SK-N-SH (cell line): ENCODE measurements around the gene CGB2. TPM values are rescaled to one million over a fixed set of nuclear protein-coding genes. Genes with fewer than 3 reads are reported as not detected.
A peak's percentile ranks its signal among the peaks of the same experiment; 100 is the strongest.

Source experiments
- CTCF ChIA-PET: fragments of 300-600, 350-600 bp; formaldehyde crosslinking; extraction: SDS; loops from one replicate; lab custom pipeline; 2021; lab: Yijun Ruan, JAX
- POLR2A ChIA-PET: fragments of 350-600 bp; sonication (Branson Sonifier 250); formaldehyde crosslinking; extraction: SDS; loops from one replicate; lab custom pipeline; 2020; ENCODE audit warnings: antibody characterized with exemption, inconsistent platforms; lab: Yijun Ruan, JAX
- DNase-seq: peaks from one replicate; pipeline ENCODE4 v3.0.0; 2012
- H2AFZ ChIP-seq: fragments of 200-600 bp; sonication (generic); 2 replicates; pipeline ENCODE4 v1.8.1; 2016; ENCODE audit warnings: antibody characterized with exemption, mild to moderate bottlenecking, low read depth
- H3F3A ChIP-seq: fragments of 200-600 bp; sonication (generic); replicated peaks from 2 replicates; pipeline ENCODE3; 2016; ENCODE audit warnings: antibody characterized with exemption, mild to moderate bottlenecking; ENCODE audit not compliant: insufficient read depth
- H3K27ac ChIP-seq, 2 experiments: fragments of 200-500 bp in 1 of 2; fragments of 200-600 bp in 1 of 2; sonication (Bioruptor generic) in 1 of 2; sonication (generic), shearing (Covaris generic) in 1 of 2; 2 replicates each; pipeline versions ENCODE4 v1.5.1 to v1.6.1; 2014 to 2016; ENCODE audit warnings: low read depth in 2 of 2, inconsistent platforms in 1 of 2, low read length in 1 of 2, mild to moderate bottlenecking in 1 of 2, mixed read lengths in 1 of 2
- H3K27me3 ChIP-seq: fragments of 200-600 bp; sonication (generic), shearing (Covaris generic); 2 replicates; pipeline ENCODE4 v1.6.1; 2016; ENCODE audit warnings: mixed run types; ENCODE audit not compliant: insufficient read depth
- H3K36me3 ChIP-seq, 2 experiments: fragments of 200-500 bp in 1 of 2; fragments of 200-600 bp in 1 of 2; sonication (Bioruptor generic) in 1 of 2; sonication (generic) in 1 of 2; replicated peaks in 1 of 2; 2 replicates each; pipeline versions ENCODE3 to v1.5.1; 2014 to 2016; ENCODE audit warnings: low read length in 1 of 2, mild to moderate bottlenecking in 1 of 2; ENCODE audit not compliant: insufficient read depth in 2 of 2, control insufficient read depth in 1 of 2
- H3K4me1 ChIP-seq, 2 experiments: fragments of 200-500 bp in 1 of 2; fragments of 200-600 bp in 1 of 2; sonication (Bioruptor generic) in 1 of 2; sonication (generic), shearing (Covaris generic) in 1 of 2; 2 replicates each; pipeline versions ENCODE4 v1.5.1 to v1.6.1; 2014 to 2016; ENCODE audit warnings: low read depth in 1 of 2, low read length in 1 of 2, mixed run types in 1 of 2; ENCODE audit not compliant: insufficient read depth in 2 of 2, control insufficient read depth in 1 of 2
- H3K4me2 ChIP-seq: fragments of 200-600 bp; sonication (generic), shearing (Covaris generic); 2 replicates; pipeline ENCODE4 v1.6.1; 2017; ENCODE audit warnings: mixed run types
- H3K4me3 ChIP-seq, 2 experiments: fragments of 200-500 bp in 1 of 2; fragments of 200-600 bp in 1 of 2; sonication (Bioruptor generic) in 1 of 2; sonication (generic), shearing (Covaris generic) in 1 of 2; 2 replicates each; pipeline versions ENCODE4 v1.5.1 to v1.8.1; 2014 to 2016; ENCODE audit warnings: low read depth in 2 of 2, inconsistent platforms in 1 of 2, low read length in 1 of 2, mild to moderate bottlenecking in 1 of 2, mixed read lengths in 1 of 2, moderate library complexity in 1 of 2
- H3K79me2 ChIP-seq: fragments of 200-600 bp; sonication (generic); 2 replicates; pipeline ENCODE4 v1.8.1; 2017; ENCODE audit warnings: mild to moderate bottlenecking; ENCODE audit not compliant: insufficient read depth
- H3K9ac ChIP-seq: fragments of 200-600 bp; sonication (generic); 2 replicates; pipeline ENCODE4 v1.6.1; 2017; ENCODE audit warnings: mixed run types
- H3K9me2 ChIP-seq: fragments of 200-600 bp; sonication (generic); 2 replicates; pipeline ENCODE4 v1.6.1; 2017; ENCODE audit warnings: mixed run types
- H3K9me3 ChIP-seq: fragments of 200-600 bp; sonication (generic); 2 replicates; pipeline ENCODE4 v1.6.1; 2017; ENCODE audit warnings: mixed run types, mild to moderate bottlenecking, moderate library complexity
- H4K20me1 ChIP-seq: fragments of 200-600 bp; sonication (generic); 2 replicates; pipeline ENCODE4 v1.6.1; 2017; ENCODE audit warnings: mild to moderate bottlenecking, mixed run types; ENCODE audit not compliant: insufficient read depth
- CHD2 ChIP-seq: fragments of 150-350 bp; IDR thresholded peaks from 2 replicates; pipeline ENCODE4 v1.6.1; 2018; ENCODE audit warnings: low read length; ENCODE audit not compliant: partially characterized antibody
- EP300 ChIP-seq, 2 experiments: IDR thresholded peaks; 2 replicates each; pipeline versions ENCODE4 v1.4.0 to v1.6.1; 2012; ENCODE audit warnings: borderline replicate concordance in 1 of 2, low read depth in 1 of 2, low read length in 1 of 2
- FOXM1 ChIP-seq: IDR thresholded peaks from 2 replicates; pipeline ENCODE4 v1.4.0; 2012; ENCODE audit warnings: low read depth, mild to moderate bottlenecking
- GABPA ChIP-seq: IDR thresholded peaks from 2 replicates; pipeline ENCODE4 v1.4.0; 2012; ENCODE audit warnings: low read depth, mild to moderate bottlenecking
- GATA2 ChIP-seq: sonication (generic); formaldehyde crosslinking; IDR thresholded peaks from 2 replicates; pipeline ENCODE4 v1.5.0; 2020; ENCODE audit warnings: mild to moderate bottlenecking, missing genetic modification reagents
- MEF2A ChIP-seq: IDR thresholded peaks from 2 replicates; pipeline ENCODE4 v1.4.0; 2012; ENCODE audit warnings: low read depth, borderline replicate concordance
- MXI1 ChIP-seq: IDR thresholded peaks from 2 replicates; pipeline ENCODE4 v1.6.1; 2012; ENCODE audit warnings: mild to moderate bottlenecking, low read depth, low read length, improper control_type of control experiment
- NFIC ChIP-seq: IDR thresholded peaks from 2 replicates; pipeline ENCODE4 v1.4.0; 2012; ENCODE audit warnings: borderline replicate concordance
- POLR2AphosphoS5 ChIP-seq: IDR thresholded peaks from 2 replicates; pipeline ENCODE4 v1.6.1; 2012; ENCODE audit warnings: low read depth, low read length
- RFX5 ChIP-seq: IDR thresholded peaks from 2 replicates; pipeline ENCODE4 v1.6.1; 2012; ENCODE audit warnings: mild to moderate bottlenecking, improper control_type of control experiment, low read length
- RXRA ChIP-seq: IDR thresholded peaks from 2 replicates; pipeline ENCODE4 v1.4.0; 2012; ENCODE audit warnings: low read depth, mild to moderate bottlenecking, borderline replicate concordance
- TCF12 ChIP-seq: IDR thresholded peaks from 2 replicates; pipeline ENCODE4 v1.4.0; 2012
- YY1 ChIP-seq: IDR thresholded peaks from 2 replicates; pipeline ENCODE4 v1.4.0; 2012; ENCODE audit warnings: low read depth, mild to moderate bottlenecking
- WGBS: methylation state at CpG from one replicate; pipeline ENCODE4 v1.1.6; 2017; ENCODE audit warnings: low lambda C conversion rate; 5-methylcytosine and 5-hydroxymethylcytosine counted together
- polyA plus RNA-seq, 3 experiments: library from polyadenylated mRNA; depleted of rRNA; stranded (reverse); fragments of >200 nt; gene quantifications; 2 replicates each; pipeline ENCODE4 v1.2.3, GENCODE V29; 2012
- TF ChIP-seq, protein P1 (sequence below): IDR thresholded peaks from 2 replicates; pipeline ENCODE4 v1.4.0; 2012; ENCODE audit warnings: low read depth, borderline replicate concordance
- TF ChIP-seq, protein P2 (sequence below): IDR thresholded peaks from 2 replicates; pipeline ENCODE4 v1.4.0; 2012; ENCODE audit warnings: low read depth
- TF ChIP-seq, protein P3 (sequence below): fragments of 150-350 bp; IDR thresholded peaks from 2 replicates; pipeline ENCODE4 v1.6.1; 2017; ENCODE audit warnings: antibody characterized with exemption, low read length, low read depth, borderline replicate concordance
- TF ChIP-seq, protein P4 (sequence below): IDR thresholded peaks from 2 replicates; pipeline ENCODE4 v1.4.0; 2012; ENCODE audit warnings: low read depth, borderline replicate concordance
- TF ChIP-seq, protein P5 (sequence below): fragments of 150-350 bp; IDR thresholded peaks from 2 replicates; pipeline ENCODE4 v1.6.1; 2016; ENCODE audit warnings: mild to moderate bottlenecking, low read depth, low read length

The CGB2 gene
- polyA plus RNA-seq, 1 of the 3 experiments (the other 2 are of a cell fraction): 0.64 TPM

DNA sequence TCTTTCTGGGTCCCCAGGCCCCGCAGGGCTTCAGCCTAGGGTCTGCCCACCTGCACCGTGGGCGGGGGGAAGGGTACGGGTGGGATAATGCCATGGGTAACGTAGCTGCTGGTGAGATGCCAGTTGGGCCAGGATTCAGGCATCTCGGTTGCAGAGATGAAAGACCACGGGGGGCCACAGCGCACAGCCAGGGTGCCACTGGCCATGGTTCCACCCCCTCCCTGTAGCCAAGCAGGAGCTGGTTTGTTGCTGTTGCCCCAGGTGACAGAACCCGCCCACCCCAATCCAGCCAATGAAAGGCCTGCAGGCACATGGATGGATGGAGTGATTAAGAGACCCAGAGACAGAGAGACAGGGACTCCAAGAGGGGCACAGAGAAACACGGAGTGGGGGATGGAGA is 26.9 kb downstream of the CGB2 start:
- H3K79me2 ChIP-seq: peaks cover 59% of the 10 kb centered on the region
- CTCF ChIA-PET: interaction anchor here (0.8 to 3.2 kb wide), 12 partner anchors 9 to 263 kb away, joined by 3 to 13 read pairs (median 4); partner anchors contain the start of genes GYS1 and RUVBL2
- peak; percentile 66 for DNase-seq

DNA sequence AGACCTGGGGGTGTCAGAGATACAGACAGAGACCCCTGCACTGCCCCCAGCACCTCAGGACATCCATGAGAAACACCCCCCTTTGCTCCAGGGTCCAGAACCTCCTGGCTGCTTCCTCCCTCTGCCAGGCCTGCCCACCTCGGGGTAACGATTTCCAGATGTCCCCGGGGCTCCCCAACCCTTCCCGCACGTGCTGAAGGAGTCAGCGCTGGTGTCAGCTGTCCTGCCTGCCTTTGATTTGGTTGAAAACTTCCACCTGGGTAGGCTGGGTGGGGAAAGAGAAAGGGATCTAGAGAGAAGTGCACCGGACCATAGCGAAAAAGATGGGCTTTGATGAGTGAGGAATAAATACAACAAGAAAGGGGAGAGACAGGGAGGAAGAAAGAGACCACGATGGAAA is 27.4 kb downstream of the CGB2 start:
- Histone ChIP-seq H2AFZ (no peak overlapping the region), H3K36me3 (no peaks in the 10 kb centered on the region), H3K27me3 (no peaks in the 10 kb centered on the region), H3K4me3 (no peak overlapping the region), H3K9ac (no peak overlapping the region), H3K27ac (no peak overlapping the region), H3K4me2 (no peak overlapping the region), H4K20me1 (no peaks in the 10 kb centered on the region), H3K4me1 (peaks cover 0 to 15% of the 10 kb centered on the region in 2 experiments; a peak in 2 of 4 replicates), H3K9me2 (no peaks in the 10 kb centered on the region), H3K9me3 (no peaks in the 10 kb centered on the region), H3K79me2 (peaks cover 64% of the 10 kb centered on the region), H3F3A (peaks cover 9% of the 10 kb centered on the region)
- TF ChIP-seq, protein P1, sequence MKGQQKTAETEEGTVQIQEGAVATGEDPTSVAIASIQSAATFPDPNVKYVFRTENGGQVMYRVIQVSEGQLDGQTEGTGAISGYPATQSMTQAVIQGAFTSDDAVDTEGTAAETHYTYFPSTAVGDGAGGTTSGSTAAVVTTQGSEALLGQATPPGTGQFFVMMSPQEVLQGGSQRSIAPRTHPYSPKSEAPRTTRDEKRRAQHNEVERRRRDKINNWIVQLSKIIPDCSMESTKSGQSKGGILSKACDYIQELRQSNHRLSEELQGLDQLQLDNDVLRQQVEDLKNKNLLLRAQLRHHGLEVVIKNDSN: no peak
- TF ChIP-seq MXI1: 0 out of 2 replicates have a peak, but pooled peaks have one; percentile 25
- peak; percentile 52; the same call in 1 of the 2 replicates for TF ChIP-seq TCF12
- WGBS: 55% methylated on average over 9 of the region's 9 CpGs
- CTCF ChIA-PET: interaction anchor here (0.7 to 3.0 kb wide), 6 partner anchors 13 to 140 kb away, joined by 3 to 10 read pairs (median 4); partner anchors contain the start of genes GYS1 and RUVBL2
- POLR2A ChIA-PET: no interaction called here
- DNase-seq: peak; percentile 61

More for the DNA sequence above, 26.9 kb downstream of the CGB2 start:
- H3K9me2 ChIP-seq: no peaks in the 10 kb centered on the region
- H3K27ac ChIP-seq: no peak overlapping the region
- H3K9me3 ChIP-seq: no peaks in the 10 kb centered on the region
- H3K4me2 ChIP-seq: peak overlapping the region; percentile 93
- TF ChIP-seq RFX5 (no peak), YY1 (no peak), GATA2 (CRISPR knock-in tag) (no peak), FOXM1 (no peak), CHD2 (no peak), POLR2AphosphoS5 (no peak), RXRA (no peak), EP300 (IDR thresholded peaks at IDR 0.05; ENCODE audit: borderline replicate concordance in 1 of 2, low read depth in 1 of 2, low read length in 1 of 2) (no peak), NFIC (no peak), MXI1 (no peak), TCF12 (no peak), MEF2A (no peak), GABPA (no peak)
- TF ChIP-seq, protein P2, sequence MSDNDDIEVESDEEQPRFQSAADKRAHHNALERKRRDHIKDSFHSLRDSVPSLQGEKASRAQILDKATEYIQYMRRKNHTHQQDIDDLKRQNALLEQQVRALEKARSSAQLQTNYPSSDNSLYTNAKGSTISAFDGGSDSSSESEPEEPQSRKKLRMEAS: no peak
- TF ChIP-seq, protein P3, sequence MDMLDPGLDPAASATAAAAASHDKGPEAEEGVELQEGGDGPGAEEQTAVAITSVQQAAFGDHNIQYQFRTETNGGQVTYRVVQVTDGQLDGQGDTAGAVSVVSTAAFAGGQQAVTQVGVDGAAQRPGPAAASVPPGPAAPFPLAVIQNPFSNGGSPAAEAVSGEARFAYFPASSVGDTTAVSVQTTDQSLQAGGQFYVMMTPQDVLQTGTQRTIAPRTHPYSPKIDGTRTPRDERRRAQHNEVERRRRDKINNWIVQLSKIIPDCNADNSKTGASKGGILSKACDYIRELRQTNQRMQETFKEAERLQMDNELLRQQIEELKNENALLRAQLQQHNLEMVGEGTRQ: no peak
- TF ChIP-seq, protein P4, sequence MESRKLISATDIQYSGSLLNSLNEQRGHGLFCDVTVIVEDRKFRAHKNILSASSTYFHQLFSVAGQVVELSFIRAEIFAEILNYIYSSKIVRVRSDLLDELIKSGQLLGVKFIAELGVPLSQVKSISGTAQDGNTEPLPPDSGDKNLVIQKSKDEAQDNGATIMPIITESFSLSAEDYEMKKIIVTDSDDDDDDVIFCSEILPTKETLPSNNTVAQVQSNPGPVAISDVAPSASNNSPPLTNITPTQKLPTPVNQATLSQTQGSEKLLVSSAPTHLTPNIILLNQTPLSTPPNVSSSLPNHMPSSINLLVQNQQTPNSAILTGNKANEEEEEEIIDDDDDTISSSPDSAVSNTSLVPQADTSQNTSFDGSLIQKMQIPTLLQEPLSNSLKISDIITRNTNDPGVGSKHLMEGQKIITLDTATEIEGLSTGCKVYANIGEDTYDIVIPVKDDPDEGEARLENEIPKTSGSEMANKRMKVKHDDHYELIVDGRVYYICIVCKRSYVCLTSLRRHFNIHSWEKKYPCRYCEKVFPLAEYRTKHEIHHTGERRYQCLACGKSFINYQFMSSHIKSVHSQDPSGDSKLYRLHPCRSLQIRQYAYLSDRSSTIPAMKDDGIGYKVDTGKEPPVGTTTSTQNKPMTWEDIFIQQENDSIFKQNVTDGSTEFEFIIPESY: no peak
- TF ChIP-seq, protein P5, sequence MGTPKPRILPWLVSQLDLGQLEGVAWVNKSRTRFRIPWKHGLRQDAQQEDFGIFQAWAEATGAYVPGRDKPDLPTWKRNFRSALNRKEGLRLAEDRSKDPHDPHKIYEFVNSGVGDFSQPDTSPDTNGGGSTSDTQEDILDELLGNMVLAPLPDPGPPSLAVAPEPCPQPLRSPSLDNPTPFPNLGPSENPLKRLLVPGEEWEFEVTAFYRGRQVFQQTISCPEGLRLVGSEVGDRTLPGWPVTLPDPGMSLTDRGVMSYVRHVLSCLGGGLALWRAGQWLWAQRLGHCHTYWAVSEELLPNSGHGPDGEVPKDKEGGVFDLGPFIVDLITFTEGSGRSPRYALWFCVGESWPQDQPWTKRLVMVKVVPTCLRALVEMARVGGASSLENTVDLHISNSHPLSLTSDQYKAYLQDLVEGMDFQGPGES: no peak
- POLR2A ChIA-PET: no interaction called here
- no peak overlapping the region for H3K9ac ChIP-seq
- H3K4me3 ChIP-seq: no peak overlapping the region
- no peaks in the 10 kb centered on the region for H4K20me1 ChIP-seq
- no peak overlapping the region for H2AFZ ChIP-seq
- no peaks in the 10 kb centered on the region for H3K27me3 ChIP-seq
- H3F3A ChIP-seq: peaks cover 9% of the 10 kb centered on the region
- H3K4me1 ChIP-seq: peaks cover 0 to 15% of the 10 kb centered on the region in 2 experiments; a peak in 2 of 4 replicates
- H3K36me3 ChIP-seq: no peaks in the 10 kb centered on the region
- 87% methylated on average over 10 of the region's 10 CpGs for WGBS
